Hematopoietic multipotent progenitor cell treated with erythropoietin and hydrocortisone succinate and interleukin-3 and kit ligand, for 6 days (in vitro differentiated cells): ENCODE results near the gene GNAO1.

Experiments used
- DNase-seq: peaks from one replicate; pipeline ENCODE4 v3.0.0-alpha.2; 2015

GNAO1 gene

GRCh38 chr16:56191156-56191815 is at the start of gene GNAO1:
Gene GNAO1 (plus strand): TSS chr16:56191489. CDS start chr16:56192236, 747 bp downstream.
- DNase-seq, result peak; percentile 52

- DNase-seq, result no peak
Observed at GRCh38 chr16:56143666-56144065, 47.6 kb upstream of the GNAO1 start.

- DNase-seq, result no peak
Observed at GRCh38 chr16:56145369-56145768, 45.9 kb upstream of the GNAO1 start.

GRCh38 chr16:56151621-56152020 is 39.7 kb upstream of the GNAO1 start:
- no peak for DNase-seq

GRCh38 chr16:56161658-56162057 is 29.6 kb upstream of the GNAO1 start:
- DNase-seq, result no peak

- no peak for DNase-seq
Observed at GRCh38 chr16:56163089-56163488, 28.2 kb upstream of the GNAO1 start.

GRCh38 chr16:56163938-56164337 is 27.4 kb upstream of the GNAO1 start:
- DNase-seq, result no peak

GRCh38 chr16:56164636-56165035 is 26.7 kb upstream of the GNAO1 start:
- DNase-seq, result no peak

- no peak for DNase-seq
Observed at GRCh38 chr16:56174411-56174810, 16.9 kb upstream of the GNAO1 start.

GRCh38 chr16:56181401-56181800 is 9.9 kb upstream of the GNAO1 start:
- DNase-seq, result no peak

- DNase-seq, result no peak
Observed at GRCh38 chr16:56183266-56183665, 8.0 kb upstream of the GNAO1 start.

GRCh38 chr16:56190048-56190676 is 1.1 kb upstream of the GNAO1 start:
- no peak for DNase-seq

GRCh38 chr16:56190677-56191155 is 573 bp upstream of the GNAO1 start:
- peak; percentile 9 for DNase-seq

- DNase-seq, result no peak
Observed at GRCh38 chr16:56191835-56192634, 746 bp downstream of the GNAO1 start.

GRCh38 chr16:56192635-56192945 is 1.3 kb downstream of the GNAO1 start:
- DNase-seq, result no peak

GRCh38 chr16:56192986-56193945 is 2.0 kb downstream of the GNAO1 start:
- DNase-seq, result peak; percentile 7

- DNase-seq, result peak; percentile 70
Observed at GRCh38 chr16:56193951-56194726, 2.9 kb downstream of the GNAO1 start.

- DNase-seq, result no peak
Observed at GRCh38 chr16:56195151-56195550, 3.9 kb downstream of the GNAO1 start.

GRCh38 chr16:56196381-56196780 is 5.1 kb downstream of the GNAO1 start:
- DNase-seq, result no peak

GRCh38 chr16:56197192-56197992 is 6.1 kb downstream of the GNAO1 start:
- DNase-seq, result no peak
